HG03039 (cell line): ENCODE results near the gene PTCD3.

Experiments used
- ATAC-seq: cut with Tn5 transposase; IDR thresholded peaks from one replicate; pipeline ENCODE4 v1.9.1; 2021; ENCODE audit warnings: mild to moderate bottlenecking, moderate library complexity; ENCODE audit not compliant: unreplicated experiment

The PTCD3 gene

GRCh38 chr2:86105969-86106945 lies at the start of gene PTCD3:
Gene PTCD3 (plus strand): TSS chr2:86106235. CDS start chr2:86106248, 13 bp downstream.
- peak; percentile 90 for ATAC-seq

- no peak for ATAC-seq
Measured at GRCh38 chr2:86056590-86057331, 49.3 kb upstream of the PTCD3 start.

DNA sequence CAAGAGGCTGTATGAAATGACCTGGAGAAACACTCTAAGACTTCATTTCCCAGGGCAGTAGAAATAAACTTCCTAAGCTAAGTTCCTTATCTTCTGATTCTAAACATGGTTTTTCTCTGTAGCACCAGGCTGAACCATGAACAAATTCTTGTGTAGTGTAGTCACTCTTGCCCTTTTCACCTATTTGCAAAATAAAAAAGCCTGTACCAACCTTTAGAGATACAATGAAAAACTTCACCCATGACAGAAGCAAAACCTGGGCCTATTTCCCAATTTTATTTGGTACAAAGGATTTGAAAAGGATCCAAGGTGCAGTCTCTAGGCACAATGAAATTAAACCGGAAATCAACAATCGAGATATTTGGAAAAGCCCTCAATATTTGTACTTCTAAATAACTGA lies 44.0 kb upstream of the PTCD3 start:
- ATAC-seq: no peak

- ATAC-seq: no peak
Measured at GRCh38 chr2:86064006-86064405, 42.0 kb upstream of the PTCD3 start.

DNA sequence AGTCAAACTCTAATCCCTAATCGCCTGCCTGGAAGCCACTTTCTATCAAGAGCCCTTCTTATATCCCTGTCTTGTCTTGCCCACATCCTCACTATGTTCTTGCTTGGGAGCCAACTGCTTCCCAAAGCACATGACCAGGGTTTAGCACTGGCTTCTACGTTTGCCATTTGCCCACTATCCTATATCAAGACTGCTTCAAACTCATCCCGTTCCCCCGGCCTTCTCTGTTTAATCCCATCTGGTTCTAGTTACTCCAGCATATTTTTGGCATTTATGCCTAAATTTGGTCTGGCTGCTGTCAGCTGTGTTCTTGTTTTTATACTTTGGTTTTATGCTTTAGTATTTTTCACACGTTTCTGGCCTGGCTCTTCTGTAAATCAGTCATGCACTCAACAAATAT lies 40.5 kb upstream of the PTCD3 start:
- ATAC-seq: no peak

DNA sequence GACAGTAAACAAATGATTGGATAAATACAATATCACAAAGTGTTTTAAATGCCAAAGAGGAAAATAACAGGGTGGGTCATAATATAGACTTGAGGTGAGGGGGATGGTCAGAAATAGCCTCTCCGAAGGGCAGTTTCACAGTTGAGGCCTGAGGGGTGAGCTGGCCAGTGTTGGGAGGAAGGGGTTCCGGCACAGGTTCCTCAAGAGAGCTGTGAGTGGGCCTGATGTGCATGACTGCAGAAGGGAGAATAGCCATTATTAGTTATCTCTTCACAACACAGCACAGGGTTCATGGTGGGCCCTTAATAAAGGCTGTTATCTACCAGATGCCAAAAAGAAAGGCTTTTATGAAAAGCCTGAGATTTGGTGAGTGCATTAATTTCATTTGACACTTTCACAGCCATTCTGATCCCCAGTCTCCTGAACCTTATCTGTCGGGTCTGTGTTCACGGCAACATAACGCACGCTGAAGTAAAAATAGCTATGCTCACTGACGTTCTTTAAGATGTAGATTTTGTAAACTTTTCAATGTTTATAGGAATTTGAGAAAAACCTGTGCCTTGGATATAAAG lies 39.9 kb upstream of the PTCD3 start:
- no peak for ATAC-seq

- ATAC-seq: no peak
Measured at GRCh38 chr2:86066915-86067314, 39.1 kb upstream of the PTCD3 start.

DNA sequence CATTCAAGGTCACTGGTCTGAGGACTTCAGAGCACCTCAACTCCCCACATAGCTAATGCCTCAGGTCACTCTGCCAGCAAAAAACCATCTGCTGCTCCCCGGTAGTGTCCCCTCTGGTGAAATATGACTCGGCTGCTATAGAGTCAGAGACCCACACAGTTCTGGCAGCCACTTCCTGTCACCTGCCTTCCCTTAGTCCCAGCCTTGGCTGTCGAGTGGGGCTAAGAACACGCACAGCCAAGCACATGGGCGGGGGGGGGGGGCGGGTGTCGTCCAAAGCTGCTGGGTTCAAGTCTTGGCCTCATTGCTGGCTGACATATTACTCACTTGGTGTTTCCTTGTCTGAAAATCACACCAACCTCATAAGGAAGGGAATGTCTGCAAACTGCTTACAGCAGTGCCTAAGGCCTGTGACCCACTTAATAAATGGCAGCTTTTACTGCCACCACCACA lies 37.9 kb upstream of the PTCD3 start:
- no peak for ATAC-seq

DNA sequence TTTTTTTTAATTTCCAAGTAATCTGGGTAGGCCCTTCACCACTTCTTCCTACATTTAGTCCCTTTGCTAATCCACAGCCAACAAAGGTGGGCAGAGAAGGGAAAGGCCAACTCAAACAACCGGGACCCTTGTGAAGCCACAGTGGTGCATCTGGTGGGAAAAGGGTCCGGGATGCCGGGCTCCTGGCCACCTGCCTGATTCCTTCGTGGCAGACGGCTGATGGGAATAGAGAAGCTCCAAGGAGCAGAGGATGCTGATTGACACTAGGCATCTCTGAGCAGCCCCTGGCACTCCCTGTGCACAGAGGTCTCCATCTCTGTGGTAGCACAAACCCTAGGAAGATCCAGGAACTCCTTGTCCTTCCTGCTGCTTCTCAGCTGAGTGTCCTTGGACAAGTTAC lies 37.4 kb upstream of the PTCD3 start:
- ATAC-seq: no peak

DNA sequence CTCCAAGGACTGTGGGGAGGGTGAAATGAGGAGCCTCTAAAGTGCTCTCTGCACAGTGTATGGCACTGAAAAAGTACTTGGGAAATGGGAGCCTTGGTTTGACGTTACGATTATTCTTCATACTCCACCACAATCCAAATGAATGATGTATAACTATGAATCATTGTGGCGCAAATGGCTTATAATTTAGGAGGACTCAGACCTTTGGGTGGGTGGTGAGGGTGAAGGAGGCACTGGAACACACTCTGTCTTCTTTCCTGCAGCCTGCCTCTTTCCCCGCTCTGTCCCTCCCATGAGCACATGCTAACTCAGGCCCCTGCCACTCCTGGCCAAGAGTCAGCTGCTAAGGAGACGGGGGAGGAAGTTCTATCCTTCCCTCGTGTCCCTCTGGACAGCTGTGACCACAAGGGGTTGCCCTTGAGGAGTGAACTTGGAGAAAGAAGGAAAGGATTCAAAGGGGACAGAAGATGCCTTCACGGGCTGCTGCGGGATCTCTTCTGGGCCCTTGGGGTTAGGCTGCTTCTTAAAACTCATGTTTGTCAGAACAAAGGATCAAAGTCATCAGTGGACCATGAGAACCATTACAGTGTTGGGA lies 36.8 kb upstream of the PTCD3 start:
- no peak for ATAC-seq

DNA sequence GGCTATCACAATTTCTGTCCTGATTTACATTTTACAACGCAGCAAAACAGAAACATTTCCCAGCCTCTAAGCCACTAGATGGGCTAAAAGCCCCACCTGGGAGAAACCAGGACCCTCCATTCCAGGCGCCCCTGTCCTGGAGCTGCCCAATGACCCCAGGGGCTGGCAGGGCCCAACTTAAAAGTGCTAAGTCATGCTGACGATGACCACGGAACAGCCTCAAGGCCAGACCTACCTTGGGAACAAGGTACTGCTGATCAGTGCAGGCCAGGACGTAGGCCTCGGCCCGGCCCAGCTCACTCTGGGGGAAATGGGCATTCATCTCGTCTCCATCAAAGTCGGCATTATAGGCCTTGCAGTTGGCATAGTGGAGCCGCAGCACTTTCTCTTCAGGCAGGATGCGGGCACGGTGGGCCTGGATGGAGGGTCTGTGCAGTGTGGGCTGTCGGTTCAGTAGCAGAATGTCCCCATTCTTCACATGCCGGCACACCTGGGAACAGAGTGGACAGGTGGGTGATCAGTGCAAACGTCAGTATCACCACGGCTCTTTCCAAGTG lies 36.2 kb upstream of the PTCD3 start:
- ATAC-seq: no peak

GRCh38 chr2:86070868-86071267 lies 35.2 kb upstream of the PTCD3 start:
- no peak for ATAC-seq

DNA sequence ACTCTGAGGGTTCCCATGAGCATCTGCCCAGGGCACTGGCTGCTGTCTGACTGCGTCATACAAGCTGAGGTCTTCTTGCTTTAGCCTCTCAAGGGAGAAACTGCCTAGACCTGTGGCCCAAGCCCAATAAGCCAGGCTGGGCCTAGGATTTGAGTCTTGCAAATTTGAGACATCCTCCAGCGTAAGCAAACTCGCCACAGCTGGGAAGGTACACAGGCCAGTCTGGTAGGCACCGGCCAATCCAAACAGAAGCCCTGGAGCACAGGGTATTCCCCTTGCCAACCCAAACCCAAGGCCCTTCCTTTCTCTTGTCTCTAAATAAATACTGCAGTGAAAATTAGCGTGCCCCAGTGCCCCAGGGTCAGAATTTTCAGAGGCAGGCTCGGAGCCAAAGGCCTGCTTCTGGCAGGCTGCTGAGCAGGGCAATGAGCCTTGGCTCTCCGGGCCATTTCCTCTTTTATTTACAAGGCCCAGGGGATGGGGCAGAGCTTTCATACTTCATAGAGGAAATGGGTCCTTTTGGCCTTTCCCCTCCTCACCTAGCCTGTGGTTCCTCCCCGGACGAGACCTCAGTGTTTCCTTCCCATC lies 33.7 kb upstream of the PTCD3 start:
- ATAC-seq: no peak

- ATAC-seq: no peak
Measured at GRCh38 chr2:86073225-86073624, 32.8 kb upstream of the PTCD3 start.

GRCh38 chr2:86074256-86074655 lies 31.8 kb upstream of the PTCD3 start:
- no peak for ATAC-seq

- ATAC-seq: no peak
Measured at GRCh38 chr2:86074811-86075210, 31.2 kb upstream of the PTCD3 start.

GRCh38 chr2:86075886-86076285 lies 30.1 kb upstream of the PTCD3 start:
- no peak for ATAC-seq

DNA sequence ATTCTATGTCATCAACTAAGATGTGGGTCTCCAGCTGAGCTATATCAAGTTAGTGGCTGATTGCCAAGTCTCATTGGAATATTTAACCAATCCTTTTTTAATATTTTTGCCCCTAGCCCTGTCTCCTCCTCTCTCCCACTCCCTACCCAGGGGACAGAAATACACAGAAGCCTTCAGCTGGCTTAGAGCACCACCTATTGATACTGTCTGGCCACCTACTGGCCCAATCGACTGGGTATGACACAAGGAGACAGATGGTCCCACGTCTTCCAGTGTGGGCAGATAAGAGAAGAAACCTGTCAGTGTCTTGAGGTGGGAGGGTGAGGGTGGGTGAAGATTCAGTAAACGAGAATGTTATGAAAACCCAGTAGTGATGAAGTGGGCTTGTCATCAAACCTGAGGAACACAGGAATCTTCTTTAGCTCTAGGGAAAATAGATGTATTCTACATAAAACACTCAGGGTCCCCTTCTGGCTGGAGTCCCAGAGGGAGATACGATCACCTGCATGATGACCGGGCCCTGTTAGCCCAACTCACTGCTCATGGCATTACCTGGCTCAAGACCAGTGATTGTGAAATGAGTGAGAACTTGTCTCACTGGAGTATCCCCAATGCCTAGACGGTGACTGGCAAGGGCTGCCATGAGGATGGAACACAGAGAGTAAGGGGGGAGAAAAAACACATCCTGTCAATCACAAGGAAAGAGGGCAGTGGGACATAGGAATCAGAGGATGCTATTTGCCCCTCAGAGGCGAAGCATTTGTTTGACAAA lies 27.1 kb upstream of the PTCD3 start:
- no peak for ATAC-seq

DNA sequence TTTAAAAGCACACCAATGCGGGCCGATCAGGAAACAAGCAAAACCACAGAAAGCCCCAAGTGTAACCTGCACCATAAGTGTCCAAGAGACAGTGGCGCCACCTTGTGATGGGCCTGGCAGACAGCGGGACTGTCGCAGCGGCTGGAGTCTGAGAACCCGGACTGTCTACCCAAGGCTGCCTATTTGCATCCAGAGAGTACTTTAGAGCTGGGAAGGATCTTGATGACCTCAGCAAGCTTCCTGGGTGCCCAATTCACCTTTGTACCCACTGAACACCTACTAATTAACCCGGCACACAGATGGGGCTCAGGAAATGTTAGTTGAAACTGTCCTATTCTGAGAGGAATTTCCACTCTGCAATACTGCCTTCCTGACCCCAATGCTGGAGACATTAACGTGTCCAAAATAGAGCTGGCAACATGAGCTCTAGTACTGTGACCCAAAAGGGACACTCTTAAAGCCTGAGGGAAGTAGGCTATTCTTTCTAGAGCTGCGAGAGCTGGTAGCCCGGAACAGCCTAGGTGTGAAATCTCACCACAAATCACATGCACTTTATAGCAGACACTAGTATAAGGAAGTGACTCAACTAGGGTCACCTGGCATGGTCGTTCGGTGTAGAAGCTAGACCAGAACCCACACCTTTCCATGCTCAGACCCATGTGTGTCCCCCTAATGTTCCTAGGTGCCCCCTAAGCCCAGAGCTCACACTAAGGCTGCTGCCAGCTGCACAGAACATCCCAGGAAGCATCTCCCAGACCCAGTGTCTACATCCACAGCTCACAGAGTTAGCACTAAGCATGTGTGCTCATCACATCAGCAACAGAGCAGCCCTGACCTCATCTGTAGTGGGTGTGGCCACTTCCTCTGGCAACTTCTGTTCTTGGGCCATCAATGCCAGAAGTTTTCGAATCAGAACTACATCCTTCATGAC lies 25.8 kb upstream of the PTCD3 start:
- peak; percentile 69 for ATAC-seq
